Pericardium fibroblast (primary cell): ENCODE measurements around the gene PTN. TPM values are rescaled to one million over a fixed set of nuclear protein-coding genes. Genes with fewer than 3 reads are reported as not detected.

Experiments
- total RNA-seq: library from RNA; depleted of rRNA; stranded (reverse); fragments of >200 nt; gene quantifications from 2 replicates; pipeline ENCODE4 v1.2.3, GENCODE V29; 2015

Gene PTN, protein sequence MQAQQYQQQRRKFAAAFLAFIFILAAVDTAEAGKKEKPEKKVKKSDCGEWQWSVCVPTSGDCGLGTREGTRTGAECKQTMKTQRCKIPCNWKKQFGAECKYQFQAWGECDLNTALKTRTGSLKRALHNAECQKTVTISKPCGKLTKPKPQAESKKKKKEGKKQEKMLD
- 7.4 and 9.5 TPM in 2 replicates for total RNA-seq

DNA sequence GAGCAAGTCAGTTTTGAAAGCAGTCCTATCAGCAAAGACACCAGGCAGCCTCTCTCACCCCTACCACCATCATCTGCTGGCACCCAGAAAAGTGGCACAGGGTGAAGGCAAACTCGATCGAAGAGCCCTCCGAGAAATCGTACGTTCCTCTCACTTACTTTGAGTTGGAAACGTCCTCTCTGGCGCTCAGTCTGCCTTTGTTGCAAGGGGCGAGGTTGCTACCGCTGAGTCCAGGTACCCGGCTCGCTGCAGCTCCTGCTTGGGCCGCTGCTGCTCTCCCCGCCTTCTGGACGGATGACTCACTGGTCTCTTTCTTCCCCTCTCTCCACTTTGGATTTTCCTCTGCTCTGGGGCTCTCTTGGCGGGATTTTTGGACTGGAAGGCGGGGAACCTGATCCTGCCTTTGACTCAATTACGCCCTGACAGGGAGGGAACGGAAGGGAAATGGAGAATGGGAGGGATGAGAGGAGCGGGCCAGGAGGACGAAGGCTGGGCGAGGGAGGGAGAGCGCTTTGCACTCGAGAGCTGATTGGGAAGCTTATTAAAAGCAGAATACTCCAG, at the start of gene PTN:
Gene PTN (minus strand): TSS at position 453 of the 561 bp plus-strand sequence. CDS start 88,760 bp downstream, outside the sequence.

